ENCODE measurements around the gene CENPP. TPM values are rescaled to one million over a fixed set of nuclear protein-coding genes. Genes with fewer than 3 reads are reported as not detected.

CENPP gene
- polyA plus RNA-seq, 2 of the 4 experiments (the other 2 are of a cell fraction): 7.2 to 13.4 TPM

DNA sequence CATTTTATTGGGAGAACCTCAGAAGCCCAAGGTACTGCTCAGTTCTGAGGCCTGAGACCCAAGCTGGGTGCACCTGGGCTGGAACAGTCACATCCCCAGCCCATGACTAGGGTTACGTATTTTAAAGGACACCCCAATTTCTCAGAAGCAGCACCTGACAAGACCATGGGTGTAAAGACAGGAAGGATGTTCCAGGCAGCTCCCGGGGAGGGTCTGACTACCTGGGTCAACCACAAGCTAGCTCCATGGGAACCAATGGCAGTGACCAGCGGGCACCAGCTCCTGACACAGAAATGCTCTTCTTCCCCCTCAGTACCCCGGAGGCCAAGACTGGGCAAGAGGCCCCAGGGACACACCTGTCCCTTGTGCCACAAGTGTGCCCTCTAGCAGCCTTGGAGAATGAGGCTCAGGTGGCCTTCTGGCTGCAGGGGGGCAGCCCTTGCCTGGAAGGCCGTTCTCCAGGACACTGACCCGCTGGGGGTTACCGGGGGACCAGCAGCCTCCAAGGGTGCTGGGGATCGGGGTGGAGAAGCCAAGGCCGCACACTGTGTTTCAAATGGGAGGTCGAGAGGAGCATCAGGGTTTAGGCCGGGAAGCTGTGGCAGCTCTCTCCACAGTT, 291.6 kb downstream of the CENPP start:
- DNase-seq (ENCODE audit: low read depth in 1 of 2, low spot score in 1 of 2): no peak
- no peaks in the 10 kb centered on the region for H3K4me1 ChIP-seq
- H3K4me2 ChIP-seq: no peak overlapping the region
- 91% methylated on average over 5 of the region's 11 CpGs for WGBS (ENCODE audit: missing lambda C conversion rate)
- no peak overlapping the region for H3K4me3 ChIP-seq
- ChIA-PET POLR2A (no interaction called here), CTCF (interaction anchor here (1.3 to 6.0 kb wide), 2 partner anchors 18 to 174 kb away, joined by 4 to 30 read pairs; no protein-coding TSS in a partner anchor)
- no peak for FAIRE-seq
- no peaks in the 10 kb centered on the region for H3K9me3 ChIP-seq
- ATAC-seq: no peak
- no peak overlapping the region for H3K27ac ChIP-seq
- TF ChIP-seq TFCP2L1 (CRISPR knock-in tag; IDR thresholded peaks at IDR 0.05) (no peak), PHF8 (IDR thresholded peaks at IDR 0.05; ENCODE audit: borderline replicate concordance, low read depth) (no peak), JUN (IDR thresholded peaks at IDR 0.05) (no peak), SREBF2 (IDR thresholded peaks at IDR 0.05) (no peak), ZSCAN20 (CRISPR knock-in tag; IDR thresholded peaks at IDR 0.05) (no peak)

DNA sequence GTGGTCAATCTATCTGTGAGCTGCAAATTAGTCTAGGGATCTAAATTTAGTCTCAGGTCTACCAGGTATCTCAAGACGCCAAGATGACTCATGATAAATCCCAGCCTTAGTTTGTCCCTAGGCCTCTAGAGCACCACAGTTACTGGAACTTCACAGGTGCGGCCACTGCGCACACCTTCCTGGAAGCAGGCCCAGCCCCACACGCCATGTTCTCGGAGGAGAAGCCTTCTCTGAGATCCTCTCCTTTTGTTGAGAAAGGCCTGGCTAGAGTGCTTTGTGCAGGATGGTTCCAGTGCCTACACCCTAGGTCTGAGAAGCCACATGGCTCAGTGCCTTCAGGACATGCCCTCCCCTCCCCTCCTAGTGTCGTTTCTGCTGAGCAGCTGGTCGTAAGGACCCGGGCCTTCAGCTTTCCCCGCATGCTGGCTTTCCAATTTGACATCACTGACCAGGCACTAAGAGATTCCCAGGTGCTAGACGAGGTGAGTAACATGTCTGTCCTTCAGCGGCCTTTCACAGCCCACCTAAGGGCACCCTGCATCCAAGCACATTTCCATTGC, 292.3 kb downstream of the CENPP start:
- POLR2A ChIA-PET: no interaction called here
- DNase-seq (ENCODE audit: low read depth in 1 of 2, low spot score in 1 of 2): no peak

DNA sequence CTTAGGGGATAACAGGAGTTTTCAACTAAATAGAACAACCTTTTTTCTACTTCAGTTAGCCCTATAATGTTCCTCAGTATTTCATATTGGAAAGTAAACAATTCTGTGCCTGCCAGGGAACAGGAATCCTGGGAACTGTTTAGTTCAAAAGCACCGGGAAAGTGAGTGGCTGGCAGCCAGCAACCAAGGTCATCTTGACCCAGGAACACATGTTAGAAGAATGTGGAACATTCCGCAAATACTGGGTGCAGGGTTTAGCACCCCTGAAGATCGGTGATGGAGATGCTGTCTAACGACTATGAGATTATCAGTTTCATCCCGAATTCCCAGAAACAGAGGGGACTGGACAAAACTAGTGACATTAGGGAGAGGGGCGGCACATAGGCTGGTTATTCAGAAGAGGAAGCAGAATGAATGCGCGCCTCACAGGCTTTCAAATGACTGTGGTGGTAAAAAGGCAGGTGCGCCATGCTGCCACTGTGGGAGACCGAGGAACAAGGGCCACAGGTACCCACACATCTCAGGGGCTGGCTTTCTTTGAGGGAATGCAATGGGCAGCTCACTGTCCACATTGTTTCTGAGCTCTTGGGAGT, 293.0 kb downstream of the CENPP start:
- no peak for FAIRE-seq
- Histone ChIP-seq H3K4me2 (no peak overlapping the region), H3K4me3 (no peak overlapping the region), H3K4me1 (no peaks in the 10 kb centered on the region), H3K27ac (no peak overlapping the region), H3K9me3 (no peaks in the 10 kb centered on the region)
- no peak for DNase-seq (ENCODE audit: low read depth in 1 of 2, low spot score in 1 of 2)
- no peak for ATAC-seq
- POLR2A ChIA-PET: no interaction called here
- CTCF ChIA-PET: interaction anchor here (6.0 kb wide), 1 partner anchor 16 kb away, joined by 30 read pairs; no protein-coding TSS in a partner anchor
- TF ChIP-seq, protein P1, sequence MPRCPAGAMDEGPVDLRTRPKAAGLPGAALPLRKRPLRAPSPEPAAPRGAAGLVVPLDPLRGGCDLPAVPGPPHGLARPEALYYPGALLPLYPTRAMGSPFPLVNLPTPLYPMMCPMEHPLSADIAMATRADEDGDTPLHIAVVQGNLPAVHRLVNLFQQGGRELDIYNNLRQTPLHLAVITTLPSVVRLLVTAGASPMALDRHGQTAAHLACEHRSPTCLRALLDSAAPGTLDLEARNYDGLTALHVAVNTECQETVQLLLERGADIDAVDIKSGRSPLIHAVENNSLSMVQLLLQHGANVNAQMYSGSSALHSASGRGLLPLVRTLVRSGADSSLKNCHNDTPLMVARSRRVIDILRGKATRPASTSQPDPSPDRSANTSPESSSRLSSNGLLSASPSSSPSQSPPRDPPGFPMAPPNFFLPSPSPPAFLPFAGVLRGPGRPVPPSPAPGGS (IDR thresholded peaks at IDR 0.05): no peak
- TF ChIP-seq CHD2 (IDR thresholded peaks at IDR 0.05; ENCODE audit: low read length, partially characterized antibody) (no peak), TP53 (CRISPR knock-in tag; IDR thresholded peaks at IDR 0.05) (no peak), MAZ (IDR thresholded peaks at IDR 0.05; ENCODE audit: borderline replicate concordance, low read depth, low read length) (no peak), ZSCAN20 (CRISPR knock-in tag; IDR thresholded peaks at IDR 0.05) (no peak), TFCP2L1 (CRISPR knock-in tag; IDR thresholded peaks at IDR 0.05) (no peak), ZFP36 (IDR thresholded peaks at IDR 0.05; ENCODE audit: borderline replicate concordance, partially characterized antibody) (no peak)
- 93% methylated on average over 10 of the region's 10 CpGs for WGBS (ENCODE audit: missing lambda C conversion rate)

More for the DNA sequence above, 292.3 kb downstream of the CENPP start:
- Histone ChIP-seq H3K27ac (no peak overlapping the region), H3K4me3 (no peak overlapping the region), H3K4me2 (no peak overlapping the region), H3K4me1 (no peaks in the 10 kb centered on the region), H3K9me3 (no peaks in the 10 kb centered on the region)
- ATAC-seq (no peak), FAIRE-seq (no peak)
- TF ChIP-seq, protein P2, sequence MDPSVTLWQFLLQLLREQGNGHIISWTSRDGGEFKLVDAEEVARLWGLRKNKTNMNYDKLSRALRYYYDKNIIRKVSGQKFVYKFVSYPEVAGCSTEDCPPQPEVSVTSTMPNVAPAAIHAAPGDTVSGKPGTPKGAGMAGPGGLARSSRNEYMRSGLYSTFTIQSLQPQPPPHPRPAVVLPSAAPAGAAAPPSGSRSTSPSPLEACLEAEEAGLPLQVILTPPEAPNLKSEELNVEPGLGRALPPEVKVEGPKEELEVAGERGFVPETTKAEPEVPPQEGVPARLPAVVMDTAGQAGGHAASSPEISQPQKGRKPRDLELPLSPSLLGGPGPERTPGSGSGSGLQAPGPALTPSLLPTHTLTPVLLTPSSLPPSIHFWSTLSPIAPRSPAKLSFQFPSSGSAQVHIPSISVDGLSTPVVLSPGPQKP (IDR thresholded peaks at IDR 0.05; ENCODE audit: low read depth, low read length): no peak
- TF ChIP-seq, protein P3, sequence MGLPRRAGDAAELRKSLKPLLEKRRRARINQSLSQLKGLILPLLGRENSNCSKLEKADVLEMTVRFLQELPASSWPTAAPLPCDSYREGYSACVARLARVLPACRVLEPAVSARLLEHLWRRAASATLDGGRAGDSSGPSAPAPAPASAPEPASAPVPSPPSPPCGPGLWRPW (IDR thresholded peaks at IDR 0.05): no peak
- no peak for TF ChIP-seq RNF2 (IDR thresholded peaks at IDR 0.05; ENCODE audit: borderline replicate concordance, low read depth)
- no peak for TF ChIP-seq EHMT2 (IDR thresholded peaks at IDR 0.05; ENCODE audit: low read depth)
- TF ChIP-seq KDM5A (IDR thresholded peaks at IDR 0.05): no peak
- TF ChIP-seq CBX2 (IDR thresholded peaks at IDR 0.05; ENCODE audit: borderline replicate concordance, low read depth): no peak
- no peak for TF ChIP-seq HEYL (CRISPR knock-in tag; IDR thresholded peaks at IDR 0.05)
- TF ChIP-seq NFE2L2 (conservative IDR thresholded peaks at IDR 0.05; ENCODE audit: low read length): no peak
- TF ChIP-seq CHD4 (IDR thresholded peaks at IDR 0.05; ENCODE audit: borderline replicate concordance): no peak
- TF ChIP-seq ZC3H11A (IDR thresholded peaks at IDR 0.05): no peak
- TF ChIP-seq HOXB13 (CRISPR knock-in tag; IDR thresholded peaks at IDR 0.05; ENCODE audit: low read depth): no peak
- TF ChIP-seq, protein P4, sequence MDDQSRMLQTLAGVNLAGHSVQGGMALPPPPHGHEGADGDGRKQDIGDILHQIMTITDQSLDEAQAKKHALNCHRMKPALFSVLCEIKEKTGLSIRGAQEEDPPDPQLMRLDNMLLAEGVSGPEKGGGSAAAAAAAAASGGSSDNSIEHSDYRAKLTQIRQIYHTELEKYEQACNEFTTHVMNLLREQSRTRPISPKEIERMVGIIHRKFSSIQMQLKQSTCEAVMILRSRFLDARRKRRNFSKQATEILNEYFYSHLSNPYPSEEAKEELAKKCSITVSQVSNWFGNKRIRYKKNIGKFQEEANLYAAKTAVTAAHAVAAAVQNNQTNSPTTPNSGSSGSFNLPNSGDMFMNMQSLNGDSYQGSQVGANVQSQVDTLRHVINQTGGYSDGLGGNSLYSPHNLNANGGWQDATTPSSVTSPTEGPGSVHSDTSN (IDR thresholded peaks at IDR 0.05): no peak
- no peak for TF ChIP-seq CBX8 (IDR thresholded peaks at IDR 0.05)
- TF ChIP-seq NR3C1 (IDR thresholded peaks at IDR 0.05): no peak
- TF ChIP-seq ZFP36 (IDR thresholded peaks at IDR 0.05; ENCODE audit: borderline replicate concordance, partially characterized antibody): no peak
- no peak for TF ChIP-seq ZNF302 (CRISPR knock-in tag; IDR thresholded peaks at IDR 0.05)
- WGBS (ENCODE audit: missing lambda C conversion rate): 93% methylated on average over 11 of the region's 11 CpGs
- CTCF ChIA-PET: interaction anchor here (6.0 kb wide), 1 partner anchor 17 kb away, joined by 30 read pairs; no protein-coding TSS in a partner anchor

All from A549 (cell line).